DND-41 (cell line): ENCODE measurements around the gene TMEM161B.

Experiments
- ATAC-seq: fragments of 200-7000 bp; cut with Tn5 transposase; 3 replicates; pipeline ENCODE4 v1.9.1; 2021; ENCODE audit warnings: low read depth; ENCODE audit not compliant: insufficient read depth
- DNase-seq: peaks from one replicate; pipeline ENCODE4 v3.0.0-alpha.2; 2020
- H2AFZ ChIP-seq: 2 replicates; pipeline ENCODE4 v1.6.0; 2012; ENCODE audit warnings: low read depth, low read length
- H3K27ac ChIP-seq: 2 replicates; pipeline ENCODE4 v1.5.1; 2012; ENCODE audit warnings: low read length, inconsistent platforms
- H3K27me3 ChIP-seq: fragments of 200-600 bp; sonication (generic); 2 replicates; pipeline ENCODE4 v1.6.0; 2012; ENCODE audit warnings: low read length, mild to moderate bottlenecking, inconsistent platforms; ENCODE audit not compliant: insufficient read depth, poor library complexity
- H3K36me3 ChIP-seq: 2 replicates; pipeline ENCODE4 v1.5.1; 2012; ENCODE audit warnings: low read length, inconsistent platforms; ENCODE audit not compliant: insufficient read depth
- H3K4me1 ChIP-seq: 2 replicates; pipeline ENCODE4 v1.5.1; 2012; ENCODE audit warnings: mild to moderate bottlenecking, low read length; ENCODE audit not compliant: insufficient read depth
- H3K4me2 ChIP-seq: 2 replicates; pipeline ENCODE4 v1.6.0; 2012; ENCODE audit warnings: mild to moderate bottlenecking, moderate library complexity, low read length, inconsistent platforms; ENCODE audit not compliant: insufficient read depth
- H3K4me3 ChIP-seq, 2 experiments: fragments of 200-600 bp in 1 of 2; shearing (Covaris generic) in 1 of 2; 2 replicates each; pipeline ENCODE4 v1.5.1; 2012 to 2016; ENCODE audit warnings: inconsistent platforms in 2 of 2, low read length in 2 of 2, mild to moderate bottlenecking in 2 of 2, low read depth in 1 of 2, moderate library complexity in 1 of 2
- H3K79me2 ChIP-seq: 2 replicates; pipeline ENCODE4 v1.6.0; 2012; ENCODE audit warnings: low read length, inconsistent platforms; ENCODE audit not compliant: insufficient read depth
- H3K9ac ChIP-seq: 2 replicates; pipeline ENCODE4 v1.6.0; 2012; ENCODE audit warnings: low read depth, mild to moderate bottlenecking, inconsistent platforms, low read length, moderate library complexity
- H3K9me3 ChIP-seq: 2 replicates; pipeline ENCODE4 v1.5.1; 2012; ENCODE audit warnings: low read length, moderate library complexity, mild to moderate bottlenecking, inconsistent platforms; ENCODE audit not compliant: insufficient read depth, severe bottlenecking
- H4K20me1 ChIP-seq: 2 replicates; pipeline ENCODE4 v1.6.0; 2012; ENCODE audit warnings: low read length; ENCODE audit not compliant: insufficient read depth
- CTCF ChIP-seq: IDR thresholded peaks from 2 replicates; pipeline ENCODE4 v1.5.1; 2012; ENCODE audit warnings: borderline replicate concordance, low read length, moderate library complexity, mild to moderate bottlenecking; ENCODE audit not compliant: poor library complexity, severe bottlenecking; ENCODE audit errors: extremely low read depth
- EZH2 ChIP-seq: IDR thresholded peaks from 3 replicates; pipeline ENCODE4 v1.6.1; 2012; ENCODE audit warnings: borderline replicate concordance, low read depth, mild to moderate bottlenecking, moderate library complexity, low read length, inconsistent platforms; ENCODE audit not compliant: severe bottlenecking

TMEM161B gene

GRCh38 chr5:88268385-88269184, at the start of gene TMEM161B:
Gene TMEM161B, minus strand, starts transcription at chr5:88268845. Its CDS starts 122 bp downstream, at chr5:88268723.
- Histone ChIP-seq H3K4me2 (peak within 1 kb of the TSS; percentile 76), H3K27me3 (no peaks in the 10 kb centered on the region), H4K20me1 (peaks cover 6% of the 10 kb centered on the region; the same call in 1 of the 2 replicates), H3K9ac (peak within 1 kb of the TSS; percentile 87), H3K4me1 (peaks cover 42% of the 10 kb centered on the region), H3K36me3 (peaks cover 25% of the 10 kb centered on the region), H3K4me3 (peak within 1 kb of the TSS; percentile 78 to 99), H3K9me3 (peaks cover 2% of the 10 kb centered on the region), H3K79me2 (peaks cover 74% of the 10 kb centered on the region), H3K27ac (peak within 1 kb of the TSS; percentile 98), H2AFZ (peak within 1 kb of the TSS; percentile 99)
- DNase-seq (peak; percentile 93), ATAC-seq (peak; percentile 98)
- no peak for TF ChIP-seq CTCF
- no peak for TF ChIP-seq EZH2

- Histone ChIP-seq H3K9ac (no peak overlapping the region), H3K27ac (no peak overlapping the region), H3K9me3 (no peaks in the 10 kb centered on the region), H3K4me1 (no peaks in the 10 kb centered on the region), H4K20me1 (no peaks in the 10 kb centered on the region), H2AFZ (no peak overlapping the region), H3K79me2 (no peaks in the 10 kb centered on the region), H3K27me3 (no peaks in the 10 kb centered on the region), H3K4me2 (no peak overlapping the region), H3K4me3 (no peak overlapping the region), H3K36me3 (no peaks in the 10 kb centered on the region)
- TF ChIP-seq EZH2 = no peak
- no peak for TF ChIP-seq CTCF
- no peak for DNase-seq
- no peak for ATAC-seq
Observed at GRCh38 chr5:88304356-88304755, 35.7 kb upstream of the TMEM161B start.

- no peaks in the 10 kb centered on the region for H3K36me3 ChIP-seq
- no peak overlapping the region for H3K9ac ChIP-seq
- DNase-seq = no peak
- no peaks in the 10 kb centered on the region for H3K4me1 ChIP-seq
- H3K4me2 ChIP-seq = no peak overlapping the region
- H3K9me3 ChIP-seq = no peaks in the 10 kb centered on the region
- H4K20me1 ChIP-seq = no peaks in the 10 kb centered on the region
- TF ChIP-seq CTCF = no peak
- no peak for TF ChIP-seq EZH2
- no peak for ATAC-seq
- H3K4me3 ChIP-seq = no peak overlapping the region
- no peak overlapping the region for H2AFZ ChIP-seq
- no peak overlapping the region for H3K27ac ChIP-seq
- no peaks in the 10 kb centered on the region for H3K27me3 ChIP-seq
- H3K79me2 ChIP-seq = no peaks in the 10 kb centered on the region
Observed at GRCh38 chr5:88298425-88298824, 29.8 kb upstream of the TMEM161B start.
